Pancreas (tissue), 10 donors: ENCODE data around the gene MCCC2. TPM values are rescaled to one million over a fixed set of nuclear protein-coding genes. Genes with fewer than 3 reads are reported as not detected.
"Not testable (repeated sequence)": the region's sequence is repeated elsewhere in the genome, so short reads cannot be mapped to it uniquely, and the experiment has no call there.

Source experiments
- ATAC-seq, 4 donors: fragments of 200-7000 bp; cut with Tn5 transposase; one replicate each; pipeline versions ENCODE4 v1.8.0 to v1.9.1; 2020; ENCODE audit warnings: mild to moderate bottlenecking in 4 of 4, moderate library complexity in 4 of 4
- DNase-seq, 6 donors: peaks; one replicate each; pipeline ENCODE4 v3.0.0-alpha.2; 2020
- FAIRE-seq: peaks from 2 replicates; lab custom pipeline; 2012; peaks lifted over from hg19 to GRCh38; lab: Jason Lieb, UNC
- H3K27ac ChIP-seq, 4 donors: fragments of 200-600 bp; sonication (generic); 1 replicate in 3 of 4; 2 replicates in 1 of 4; pipeline versions ENCODE4 v1.5.0 to v1.8.0; 2020
- H3K27me3 ChIP-seq, 4 donors: fragments of 200-600 bp; one replicate each; pipeline ENCODE4 v1.8.0; 2021
- H3K36me3 ChIP-seq, 3 donors: fragments of 200-600 bp; sonication (generic) in 1 of 3; one replicate each; pipeline versions ENCODE4 v1.5.0 to v1.8.0; 2020 to 2021
- H3K4me1 ChIP-seq, 3 donors: fragments of 200-600 bp; one replicate each; pipeline ENCODE4 v1.8.0; 2021
- H3K4me3 ChIP-seq, 4 donors: fragments of 200-600 bp; sonication (generic) in 2 of 4; one replicate each; pipeline versions ENCODE4 v1.5.0 to v1.8.0; 2020 to 2021
- H3K9me3 ChIP-seq, 4 donors: fragments of 200-600 bp; one replicate each; pipeline ENCODE4 v1.8.0; 2021
- CTCF ChIP-seq, 4 donors: fragments of 200-600 bp; sonication (generic) in 3 of 4; IDR thresholded peaks; one replicate each; pipeline versions ENCODE4 v1.5.0 to v1.8.0; 2021; ENCODE audit warnings: antibody characterized with exemption in 4 of 4
- WGBS, 2 donors: extraction: QIAGEN DNeasy Blood & Tissue Kit; methylation state at CpG; one replicate each; pipeline ENCODE4 v1.1.7; 2013; 5-methylcytosine and 5-hydroxymethylcytosine counted together
- intact Hi-C, 3 donors: fragments of 100-400 bp; cut with DNase I; formaldehyde crosslinking; loops; one replicate each; pipeline versions ENCODE4 v1.11.1 to v1.14.2; 2022
- polyA plus RNA-seq, 2 donors: library from polyadenylated mRNA; stranded (reverse); fragments of 200-250 nt; gene quantifications; one replicate each; pipeline ENCODE4 v1.2.3, GENCODE V29; 2013
- total RNA-seq, 6 donors: library from RNA; stranded (reverse); fragmentation: NEBNext Ultra II Directional in 4 of 6; extraction: Animal tissue kit (Norgen Biotek cat#: 25700) in 4 of 6; gene quantifications; one replicate each; pipeline versions ENCODE4 v1.2.1 to v1.2.4, GENCODE V29; 2021 to 2023
- donor health status: healthy with polysubstance abuse.
- donor health status: DM: no; HTN: no; CAD: no; lungs with moderate emphysema.
- donor health status: DM: no; HTN: no; CAD: no.
- donor health status: control.
- donor health status: control.
- donor health status: Bipolar disorder and iron deficiency.
- donor health status: DM: yes; HTN: yes; CAD: no.
- donor health status: DM: no; HTN: no; CAD: no.
- donor health status: DM: no; HTN: no; CAD: no.
- donor health status: DM: yes; HTN: yes; CAD: no.

The MCCC2 gene
- total and polyA plus RNA-seq, 8 donors, result 12.5 to 26.3 (median 20.9) TPM

GRCh38 chr5:71601222-71602026 is 14.3 kb downstream of the MCCC2 start:
- FAIRE-seq, result no peak
- intact Hi-C loops, result no loop called here
- no peaks in the 10 kb centered on the region for H3K9me3 ChIP-seq
- 77 to 86% methylated on average over 6 of the region's 6 CpGs for WGBS, 2 donors
- no peaks in the 10 kb centered on the region for H3K27me3 ChIP-seq
- peak overlapping the region in 1 of 4 donors; percentile 3 for H3K4me3 ChIP-seq
- peak in 4 of 6 donors; percentile 30 to 66 (median 41) for DNase-seq
- peaks cover 0 to 31% (median 9%) of the 10 kb centered on the region in 3 donors for H3K36me3 ChIP-seq
- TF ChIP-seq CTCF (IDR thresholded peaks at IDR 0.05), result peak; percentile 16 to 54 (median 46)
- no peaks in the 10 kb centered on the region for H3K4me1 ChIP-seq
- H3K27ac ChIP-seq, result no peak overlapping the region
- peak; percentile 75 to 93 (median 90) for ATAC-seq

GRCh38 chr5:71609916-71610315 is 22.8 kb downstream of the MCCC2 start:
- FAIRE-seq, ATAC-seq, H3K4me3 ChIP-seq, intact Hi-C loops, H3K4me1 ChIP-seq, DNase-seq, H3K27ac ChIP-seq, H3K27me3 ChIP-seq, H3K9me3 ChIP-seq: not testable (repeated sequence)
- 95 to 96% methylated on average over 5 to 15 of the region's 16 CpGs for WGBS, 2 donors
- H3K36me3 ChIP-seq, result peaks cover 0 to 12% (median 0%) of the 10 kb centered on the region in 3 donors

- Histone ChIP-seq H3K9me3 (no peaks in the 10 kb centered on the region), H3K4me3 (no peak overlapping the region), H3K27ac (no peak overlapping the region), H3K27me3 (no peaks in the 10 kb centered on the region), H3K36me3 (peaks cover 0 to 16% (median 0%) of the 10 kb centered on the region in 3 donors), H3K4me1 (no peaks in the 10 kb centered on the region)
- no peak for ATAC-seq
- FAIRE-seq, result no peak
- no peak for DNase-seq
- intact Hi-C loops, result no loop called here
- 73 to 97% methylated on average over 4 of the region's 4 CpGs for WGBS, 2 donors
- no peak for TF ChIP-seq CTCF (IDR thresholded peaks at IDR 0.05)
Measured at GRCh38 chr5:71615809-71616208, 28.7 kb downstream of the MCCC2 start.

- Histone ChIP-seq H3K4me1 (no peaks in the 10 kb centered on the region), H3K9me3 (no peaks in the 10 kb centered on the region), H3K27ac (no peak overlapping the region), H3K36me3 (peaks cover 0 to 10% (median 0%) of the 10 kb centered on the region in 3 donors), H3K4me3 (no peak overlapping the region), H3K27me3 (no peaks in the 10 kb centered on the region)
- DNase-seq, result no peak
- intact Hi-C loops, result no loop called here
- no peak for TF ChIP-seq CTCF (IDR thresholded peaks at IDR 0.05)
- FAIRE-seq, result no peak
- 93 to 99% methylated on average over 2 of the region's 2 CpGs for WGBS, 2 donors
- no peak for ATAC-seq
Measured at GRCh38 chr5:71620630-71621029, 33.5 kb downstream of the MCCC2 start.

GRCh38 chr5:71621268-71621667 is 34.1 kb downstream of the MCCC2 start:
- intact Hi-C loops, result no loop called here
- no peak for TF ChIP-seq CTCF (IDR thresholded peaks at IDR 0.05)
- WGBS, 2 donors, result 96 to 98% methylated on average over 3 of the region's 3 CpGs
- no peaks in the 10 kb centered on the region for H3K27me3 ChIP-seq
- H3K9me3 ChIP-seq, result no peaks in the 10 kb centered on the region
- H3K4me3 ChIP-seq, result no peak overlapping the region
- ATAC-seq, result no peak
- H3K36me3 ChIP-seq, result peaks cover 0 to 10% (median 0%) of the 10 kb centered on the region in 3 donors
- no peaks in the 10 kb centered on the region for H3K4me1 ChIP-seq
- no peak for FAIRE-seq
- DNase-seq, result no peak
- H3K27ac ChIP-seq, result no peak overlapping the region
